Psoas muscle (tissue), 8 donors: Measurements from ENCODE around the gene EGLN3. TPM values are rescaled to one million over a fixed set of nuclear protein-coding genes. Genes with fewer than 3 reads are reported as not detected.

Experiments used
- ATAC-seq, 4 donors: fragments of 200-7000 bp; cut with Tn5 transposase; one replicate each; pipeline ENCODE4 v1.9.1; 2020; ENCODE audit warnings: moderate library complexity in 3 of 4, mild to moderate bottlenecking in 2 of 4
- DNase-seq, 2 donors: peaks; one replicate each; pipeline ENCODE4 v3.0.0-alpha.2; 2020
- H3K27ac ChIP-seq: fragments of 200-600 bp; one replicate; pipeline ENCODE4 v1.8.0; 2022
- H3K27me3 ChIP-seq, 3 donors: fragments of 200-600 bp in 1 of 3; one replicate each; pipeline versions ENCODE4 v1.6.1 to v1.8.0; 2013 to 2022; ENCODE audit warnings: low read length in 2 of 3, mild to moderate bottlenecking in 2 of 3, moderate library complexity in 1 of 3; ENCODE audit not compliant: insufficient read depth in 3 of 3
- H3K36me3 ChIP-seq, 2 donors: fragments of 200-600 bp in 1 of 2; one replicate each; pipeline versions ENCODE4 v1.6.1 to v1.8.0; 2013 to 2022; ENCODE audit warnings: low read depth in 1 of 2, mild to moderate bottlenecking in 1 of 2, moderate library complexity in 1 of 2; ENCODE audit not compliant: insufficient read depth in 1 of 2
- H3K4me1 ChIP-seq: fragments of 200-600 bp; one replicate; pipeline ENCODE4 v1.8.0; 2022
- H3K4me3 ChIP-seq: fragments of 200-600 bp; one replicate; pipeline ENCODE4 v1.8.0; 2022; ENCODE audit warnings: mild to moderate bottlenecking
- H3K9me3 ChIP-seq: fragments of 200-600 bp; one replicate; pipeline ENCODE4 v1.8.0; 2022
- CTCF ChIP-seq: fragments of 200-600 bp; IDR thresholded peaks from one replicate; pipeline ENCODE4 v1.8.0; 2022; ENCODE audit warnings: antibody characterized with exemption
- WGBS, 3 donors: extraction: QIAGEN DNeasy Blood & Tissue Kit; methylation state at CpG; one replicate each; pipeline versions ENCODE4 v1.1.6 to v1.1.7; 2013; 5-methylcytosine and 5-hydroxymethylcytosine counted together
- intact Hi-C, 2 donors: fragments of 100-400 bp; cut with DNase I; formaldehyde crosslinking; loops; one replicate each; pipeline versions ENCODE4 v1.11.0 to v1.14.2; 2022
- polyA plus RNA-seq, 3 donors: library from polyadenylated mRNA; stranded (reverse); fragments of 200-250 nt; gene quantifications; one replicate each; pipeline ENCODE4 v1.2.3, GENCODE V29; 2013
- total RNA-seq, 4 donors: library from RNA; stranded (reverse); fragmentation: NEBNext Ultra II Directional in 2 of 4; extraction: Animal tissue kit (Norgen Biotek cat#: 25700) in 2 of 4; gene quantifications; one replicate each; pipeline versions ENCODE4 v1.2.1 to v1.2.4, GENCODE V29; 2021 to 2023
- donor health status: healthy with polysubstance abuse.
- donor health status: DM: no; HTN: no; CAD: no; lungs with moderate emphysema.
- donor health status: Bipolar disorder and iron deficiency.
- donor health status: healthy.
- donor health status: DM: yes; HTN: yes; CAD: no.
- donor health status: DM: no; HTN: no; CAD: no.
- donor health status: DM: no; HTN: no; CAD: no.
- donor health status: DM: yes; HTN: yes; CAD: no.

The EGLN3 gene
- total and polyA plus RNA-seq, 7 donors = 6.7 to 58.7 (median 14.1) TPM

- intact Hi-C loops = no loop called here
- peaks cover 7% of the 10 kb centered on the region for H3K4me1 ChIP-seq
- H3K27me3 ChIP-seq = no peaks in the 10 kb centered on the region
- TF ChIP-seq CTCF = no peak
- no peak overlapping the region for H3K27ac ChIP-seq
- H3K9me3 ChIP-seq = peaks cover 6% of the 10 kb centered on the region
- no peaks in the 10 kb centered on the region for H3K36me3 ChIP-seq
- DNase-seq (no peak), ATAC-seq (peak in 3 of 4 donors; percentile 50 to 75 (median 69))
- whole genome bisulfite sequencing, 3 donors = 77 to 86% (median 80%) methylated on average over 5 of the region's 5 CpGs
- no peak overlapping the region for H3K4me3 ChIP-seq
Observed at GRCh38 chr14:33986804-33987203, 35.9 kb upstream of the EGLN3 start.

- ATAC-seq (no peak), DNase-seq (no peak)
- Histone ChIP-seq H3K4me1 (peaks cover 3% of the 10 kb centered on the region), H3K27ac (no peak overlapping the region), H3K27me3 (no peaks in the 10 kb centered on the region), H3K9me3 (peaks cover 6% of the 10 kb centered on the region), H3K4me3 (no peak overlapping the region), H3K36me3 (no peaks in the 10 kb centered on the region)
- intact Hi-C loops = no loop called here
- 93 to 99% (median 98%) methylated on average over 2 of the region's 2 CpGs for WGBS, 3 donors
- no peak for TF ChIP-seq CTCF
Observed at GRCh38 chr14:33985242-33985641, 34.4 kb upstream of the EGLN3 start.

GRCh38 chr14:33979613-33980276, 28.9 kb upstream of the EGLN3 start:
- intact Hi-C loops = no loop called here
- no peaks in the 10 kb centered on the region for H3K36me3 ChIP-seq

GRCh38 chr14:33978892-33979612, 28.2 kb upstream of the EGLN3 start:
- H3K36me3 ChIP-seq = no peaks in the 10 kb centered on the region
- intact Hi-C loops = no loop called here
- H3K27ac ChIP-seq = no peak overlapping the region
- no peak overlapping the region for H3K4me3 ChIP-seq
- H3K27me3 ChIP-seq = no peaks in the 10 kb centered on the region
- H3K9me3 ChIP-seq = no peaks in the 10 kb centered on the region
- H3K4me1 ChIP-seq = no peaks in the 10 kb centered on the region
- 90 to 92% (median 90%) methylated on average over 8 of the region's 8 CpGs for WGBS, 3 donors
- ATAC-seq (no peak), DNase-seq (no peak)
- no peak for TF ChIP-seq CTCF

More at GRCh38 chr14:33979613-33980276, 28.9 kb upstream of the EGLN3 start:
- no peak overlapping the region for H3K4me3 ChIP-seq
- no peaks in the 10 kb centered on the region for H3K9me3 ChIP-seq
- H3K4me1 ChIP-seq = no peaks in the 10 kb centered on the region
- ATAC-seq (no peak), DNase-seq (no peak)
- WGBS, 3 donors = 58 to 81% (median 76%) methylated on average over 7 of the region's 7 CpGs
- no peak for TF ChIP-seq CTCF
- no peaks in the 10 kb centered on the region for H3K27me3 ChIP-seq
- H3K27ac ChIP-seq = no peak overlapping the region
